PC-3 (cell line): ENCODE measurements around the gene ESR2. TPM values are rescaled to one million over a fixed set of nuclear protein-coding genes. Genes with fewer than 3 reads are reported as not detected.

Experiments used
- ATAC-seq: fragments of 200-7000 bp; cut with Tn5 transposase; 2 replicates; pipeline ENCODE4 v1.9.1; 2020; ENCODE audit warnings: mild to moderate bottlenecking, moderate library complexity
- BruUV-seq: library from RNA; stranded (reverse); fragments of 400-500 nt; replicated peaks from 2 replicates; lab custom pipeline; 2021; lab: Mats Ljungman, UMichigan
- CTCF ChIA-PET: fragments of 300-600 bp; sonication (Branson Sonifier 250); formaldehyde crosslinking; loops from one replicate; lab custom pipeline; 2022; ENCODE audit warnings: antibody characterized with exemption; lab: Charles Lee
- POLR2A ChIA-PET: fragments of 300-600 bp; sonication (Branson Sonifier 250); formaldehyde crosslinking; loops from one replicate; lab custom pipeline; 2022; ENCODE audit warnings: antibody characterized with exemption; ENCODE audit not compliant: unreplicated experiment; lab: Charles Lee
- DNase-seq: peaks from one replicate; pipeline ENCODE4 v3.0.0-alpha.2; 2015
- H2AFZ ChIP-seq: fragments of 300-600 bp; sonication (generic); 2 replicates; pipeline ENCODE4 v1.6.0; 2016; ENCODE audit warnings: antibody characterized with exemption, low read length
- H3F3A ChIP-seq: fragments of 300-600 bp; sonication (generic); one replicate; pipeline ENCODE4 v1.6.0; 2017; ENCODE audit warnings: antibody characterized with exemption, low read length, control low read depth, mild to moderate bottlenecking; ENCODE audit not compliant: unreplicated experiment
- H3K27ac ChIP-seq: fragments of 300-600 bp; sonication (generic); 2 replicates; pipeline ENCODE4 v1.5.1; 2016; ENCODE audit warnings: mild to moderate bottlenecking, low read length
- H3K27me3 ChIP-seq: fragments of 300-600 bp; sonication (generic); 2 replicates; pipeline ENCODE4 v1.6.1; 2016; ENCODE audit warnings: low read length, mixed read lengths
- H3K36me3 ChIP-seq: fragments of 300-600 bp; sonication (generic); 2 replicates; pipeline ENCODE4 v1.6.1; 2016; ENCODE audit warnings: low read depth, mixed run types, low read length, mixed read lengths
- H3K4me1 ChIP-seq: fragments of 300-600 bp; sonication (generic); 2 replicates; pipeline ENCODE4 v1.5.1; 2016; ENCODE audit warnings: low read length; ENCODE audit not compliant: insufficient read depth
- H3K4me2 ChIP-seq: fragments of 300-600 bp; sonication (generic); 2 replicates; pipeline ENCODE4 v1.6.0; 2016; ENCODE audit warnings: low read length
- H3K4me3 ChIP-seq: fragments of 300-600 bp; sonication (generic); 2 replicates; pipeline ENCODE4 v1.5.1; 2016; ENCODE audit warnings: mild to moderate bottlenecking, low read length, mixed read lengths
- H3K79me2 ChIP-seq: fragments of 300-600 bp; sonication (generic); 2 replicates; pipeline ENCODE4 v1.6.1; 2017; ENCODE audit warnings: low read length, mixed read lengths
- H3K9ac ChIP-seq: fragments of 300-600 bp; sonication (generic); 2 replicates; pipeline ENCODE4 v1.6.0; 2016; ENCODE audit warnings: mild to moderate bottlenecking, low read length
- H3K9me2 ChIP-seq: fragments of 300-600 bp; sonication (generic); replicated peaks from 2 replicates; pipeline ENCODE4 v1.6.1; 2016; ENCODE audit warnings: mixed run types, low read length, mixed read lengths
- H3K9me3 ChIP-seq: fragments of 300-600 bp; sonication (generic); 2 replicates; pipeline ENCODE4 v1.6.1; 2016; ENCODE audit warnings: low read length, mixed read lengths
- H4K20me1 ChIP-seq: fragments of 300-600 bp; sonication (generic); 2 replicates; pipeline ENCODE4 v1.6.1; 2016; ENCODE audit warnings: low read length, mixed read lengths
- EZH2 ChIP-seq: fragments of 300-600 bp; sonication (generic); IDR thresholded peaks from one replicate; pipeline ENCODE4 v1.6.1; 2017; ENCODE audit warnings: antibody characterized with exemption, mild to moderate bottlenecking, low read length; ENCODE audit not compliant: unreplicated experiment
- EZH2phosphoT487 ChIP-seq: fragments of 300-600 bp; sonication (generic); IDR thresholded peaks from 2 replicates; pipeline ENCODE4 v1.6.1; 2018; ENCODE audit warnings: mild to moderate bottlenecking, antibody characterized with exemption, low read length, borderline replicate concordance
- intact Hi-C: fragments of 100-400 bp; cut with micrococcal nuclease; formaldehyde crosslinking; loops from 2 replicates; pipeline ENCODE4 v1.9.0; 2023
- total RNA-seq: library from RNA; depleted of rRNA; stranded (reverse); fragments of >200 nt; gene quantifications from 2 replicates; pipeline ENCODE4 v1.2.3, GENCODE V29; 2014
- TF ChIP-seq, protein P1 (sequence below): fragments of 300-600 bp; sonication (generic); conservative IDR thresholded peaks from 2 replicates; pipeline ENCODE4 v1.5.1; 2017; ENCODE audit warnings: antibody characterized with exemption, low read depth, mild to moderate bottlenecking, low read length

ESR2 gene
- total RNA-seq, 1 experiment from 2014 or later, result 0.18 TPM

DNA sequence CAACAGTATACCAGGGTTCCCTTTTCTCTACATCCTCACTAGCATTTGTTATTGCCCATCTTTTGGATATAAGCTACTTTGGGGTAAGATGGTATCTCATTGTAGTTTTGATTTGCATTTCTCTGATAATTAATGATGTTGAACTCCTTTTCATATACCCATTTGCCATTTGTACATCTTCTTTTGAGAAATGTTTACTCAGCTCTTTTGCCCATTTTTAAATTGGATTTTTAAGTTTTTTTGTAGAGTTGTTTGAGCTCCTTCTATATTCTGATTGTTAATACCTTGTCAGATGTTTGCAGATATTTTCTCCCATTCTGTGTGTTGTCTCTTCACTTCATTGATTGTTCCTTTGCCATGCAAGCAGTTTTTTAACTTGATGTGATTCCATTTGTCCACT is 22.2 kb downstream of the ESR2 start:
- TF ChIP-seq EZH2, result no peak
- no peak for TF ChIP-seq EZH2phosphoT487
- TF ChIP-seq, protein P1, sequence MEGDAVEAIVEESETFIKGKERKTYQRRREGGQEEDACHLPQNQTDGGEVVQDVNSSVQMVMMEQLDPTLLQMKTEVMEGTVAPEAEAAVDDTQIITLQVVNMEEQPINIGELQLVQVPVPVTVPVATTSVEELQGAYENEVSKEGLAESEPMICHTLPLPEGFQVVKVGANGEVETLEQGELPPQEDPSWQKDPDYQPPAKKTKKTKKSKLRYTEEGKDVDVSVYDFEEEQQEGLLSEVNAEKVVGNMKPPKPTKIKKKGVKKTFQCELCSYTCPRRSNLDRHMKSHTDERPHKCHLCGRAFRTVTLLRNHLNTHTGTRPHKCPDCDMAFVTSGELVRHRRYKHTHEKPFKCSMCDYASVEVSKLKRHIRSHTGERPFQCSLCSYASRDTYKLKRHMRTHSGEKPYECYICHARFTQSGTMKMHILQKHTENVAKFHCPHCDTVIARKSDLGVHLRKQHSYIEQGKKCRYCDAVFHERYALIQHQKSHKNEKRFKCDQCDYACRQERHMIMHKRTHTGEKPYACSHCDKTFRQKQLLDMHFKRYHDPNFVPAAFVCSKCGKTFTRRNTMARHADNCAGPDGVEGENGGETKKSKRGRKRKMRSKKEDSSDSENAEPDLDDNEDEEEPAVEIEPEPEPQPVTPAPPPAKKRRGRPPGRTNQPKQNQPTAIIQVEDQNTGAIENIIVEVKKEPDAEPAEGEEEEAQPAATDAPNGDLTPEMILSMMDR, result no peak
- POLR2A ChIA-PET, result no interaction called here
- H3K9me2 ChIP-seq, result no peaks in the 10 kb centered on the region
- no peaks in the 10 kb centered on the region for H3F3A ChIP-seq
- H3K4me2 ChIP-seq, result no peak overlapping the region
- DNase-seq (no peak), ATAC-seq (no peak)
- H3K36me3 ChIP-seq, result no peaks in the 10 kb centered on the region
- no peak overlapping the region for H3K27ac ChIP-seq
- no peak overlapping the region for H3K4me3 ChIP-seq
- no peaks in the 10 kb centered on the region for H3K9me3 ChIP-seq
- no TSS peak for BruUV-seq
- CTCF ChIA-PET, result no interaction called here
- H2AFZ ChIP-seq, result no peak overlapping the region
- H3K27me3 ChIP-seq, result no peaks in the 10 kb centered on the region
- no peak overlapping the region for H3K9ac ChIP-seq
- intact Hi-C loops, result no loop called here
- no peaks in the 10 kb centered on the region for H3K79me2 ChIP-seq
- H4K20me1 ChIP-seq, result no peaks in the 10 kb centered on the region
- no peaks in the 10 kb centered on the region for H3K4me1 ChIP-seq

- intact Hi-C loops, result no loop called here
- CTCF ChIA-PET, result no interaction called here
These were observed 27.9 kb downstream of the ESR2 start for GRCh38 chr14:64266239-64266638.

GRCh38 chr14:64265222-64265621 is 28.9 kb downstream of the ESR2 start:
- Histone ChIP-seq H3K79me2 (no peaks in the 10 kb centered on the region), H3K4me2 (no peak overlapping the region), H3K9me2 (no peaks in the 10 kb centered on the region), H3F3A (no peaks in the 10 kb centered on the region), H3K4me1 (no peaks in the 10 kb centered on the region), H3K4me3 (no peak overlapping the region), H4K20me1 (no peaks in the 10 kb centered on the region), H3K9ac (no peak overlapping the region), H3K36me3 (no peaks in the 10 kb centered on the region), H3K9me3 (no peaks in the 10 kb centered on the region), H3K27ac (no peak overlapping the region), H2AFZ (no peak overlapping the region), H3K27me3 (no peaks in the 10 kb centered on the region)
- POLR2A ChIA-PET, result no interaction called here
- no TSS peak for BruUV-seq
- no peak for DNase-seq
- intact Hi-C loops, result no loop called here
- CTCF ChIA-PET, result no interaction called here
- ATAC-seq, result no peak
- TF ChIP-seq EZH2 (no peak), EZH2phosphoT487 (no peak)
- TF ChIP-seq, protein P1, result no peak

More at GRCh38 chr14:64266239-64266638, 27.9 kb downstream of the ESR2 start:
- H3K4me3 ChIP-seq, result no peak overlapping the region
- H3K27me3 ChIP-seq, result no peaks in the 10 kb centered on the region
- no TSS peak for BruUV-seq
- no peaks in the 10 kb centered on the region for H3K79me2 ChIP-seq
- no peak overlapping the region for H3K9ac ChIP-seq
- POLR2A ChIA-PET, result no interaction called here
- H2AFZ ChIP-seq, result no peak overlapping the region
- H3K9me3 ChIP-seq, result no peaks in the 10 kb centered on the region
- H3K27ac ChIP-seq, result no peak overlapping the region
- no peaks in the 10 kb centered on the region for H3K9me2 ChIP-seq
- peak; percentile 25 for DNase-seq
- H4K20me1 ChIP-seq, result no peaks in the 10 kb centered on the region
- H3K4me1 ChIP-seq, result no peaks in the 10 kb centered on the region
- H3F3A ChIP-seq, result no peaks in the 10 kb centered on the region
- TF ChIP-seq, protein P1, result no peak
- TF ChIP-seq EZH2phosphoT487 (no peak), EZH2 (no peak)
- H3K36me3 ChIP-seq, result no peaks in the 10 kb centered on the region
- H3K4me2 ChIP-seq, result no peak overlapping the region
- ATAC-seq, result peak; percentile 63
